GM12878 (cell line): Measurements from ENCODE around the gene DNAAF3. TPM values are rescaled to one million over a fixed set of nuclear protein-coding genes. Genes with fewer than 3 reads are reported as not detected.

Experiments used
- ATAC-seq: fragments of 200-7000 bp; cut with Tn5 transposase; 3 replicates; pipeline ENCODE4 v1.9.1; 2020; ENCODE audit warnings: mild to moderate bottlenecking, moderate library complexity
- BruUV-seq: library from RNA; stranded (reverse); fragments of 400-500 nt; replicated peaks from 2 replicates; lab custom pipeline; 2021; lab: Mats Ljungman, UMichigan
- CTCF ChIA-PET: fragments of 300-600 bp; sonication (Branson Sonifier 250); formaldehyde crosslinking; extraction: SDS; loops from one replicate; lab custom pipeline; 2021; ENCODE audit warnings: inconsistent platforms; lab: Yijun Ruan, JAX
- POLR2A ChIA-PET: fragments of 350-600 bp; formaldehyde crosslinking; extraction: SDS; loops from one replicate; lab custom pipeline; 2021; ENCODE audit warnings: inconsistent platforms; lab: Charles Lee
- RAD21 ChIA-PET: fragments of 300-600 bp; sonication (Branson Sonifier 250); formaldehyde crosslinking; loops from one replicate; lab custom pipeline; 2023; ENCODE audit warnings: antibody characterized with exemption; ENCODE audit not compliant: unreplicated experiment; lab: Charles Lee
- SMC1A ChIA-PET: fragments of 300-600 bp; sonication (Branson Sonifier 250); formaldehyde crosslinking; loops from one replicate; lab custom pipeline; 2023; ENCODE audit not compliant: unreplicated experiment, uncharacterized antibody; lab: Charles Lee
- DNase-seq: peaks from one replicate; pipeline ENCODE4 v3.0.0-alpha.2; 2011; ENCODE audit warnings: low read depth, low spot score
- FAIRE-seq: peaks from 3 replicates; lab custom pipeline; 2011; peaks lifted over from hg19 to GRCh38; lab: Jason Lieb, UNC
- H2AFZ ChIP-seq: 2 replicates; pipeline ENCODE4 v1.6.0; 2011; ENCODE audit warnings: low read depth, low read length, control low read depth; ENCODE audit not compliant: control insufficient read depth
- H3K27ac ChIP-seq: 2 replicates; pipeline ENCODE4 v1.5.1; 2011; ENCODE audit warnings: control low read depth; ENCODE audit not compliant: control insufficient read depth, insufficient read depth
- H3K27me3 ChIP-seq, 2 experiments: replicated peaks in 1 of 2; 2 replicates each; pipeline versions ENCODE4 v1.6.0 to v1.6.1; 2011; ENCODE audit warnings: low read length in 1 of 2; ENCODE audit not compliant: control insufficient read depth in 2 of 2, insufficient read depth in 2 of 2
- H3K36me3 ChIP-seq, 2 experiments: 2 replicates each; pipeline ENCODE4 v1.5.1; 2011; ENCODE audit warnings: low read length in 1 of 2; ENCODE audit not compliant: control insufficient read depth in 2 of 2, insufficient read depth in 2 of 2
- H3K4me1 ChIP-seq: 2 replicates; pipeline ENCODE4 v1.6.1; 2011; ENCODE audit warnings: mild to moderate bottlenecking, low read length, moderate library complexity, mixed read lengths; ENCODE audit not compliant: control insufficient read depth, insufficient read depth
- H3K4me2 ChIP-seq: 2 replicates; pipeline ENCODE4 v1.6.0; 2011; ENCODE audit warnings: control low read depth; ENCODE audit not compliant: control insufficient read depth, insufficient read depth
- H3K4me3 ChIP-seq: fragments of 200-600 bp; sonication (generic); 2 replicates; pipeline ENCODE4 v1.5.1; 2016
- H3K79me2 ChIP-seq: 2 replicates; pipeline ENCODE4 v1.6.0; 2011; ENCODE audit warnings: low read length; ENCODE audit not compliant: control insufficient read depth, insufficient read depth
- H3K9ac ChIP-seq: 2 replicates; pipeline ENCODE4 v1.8.0; 2011; ENCODE audit warnings: low read length, control low read depth, mixed read lengths; ENCODE audit not compliant: control insufficient read depth, insufficient read depth
- H3K9me3 ChIP-seq: replicated peaks from 3 replicates; pipeline ENCODE4 v1.5.1; 2011; ENCODE audit warnings: mild to moderate bottlenecking, low read length; ENCODE audit not compliant: control insufficient read depth, insufficient read depth
- H4K20me1 ChIP-seq: 2 replicates; pipeline ENCODE4 v1.6.0; 2011; ENCODE audit not compliant: control insufficient read depth, insufficient read depth
- CEBPB ChIP-seq, 2 experiments: fragments of 150-350 bp in 1 of 2; IDR thresholded peaks; 2 replicates each; pipeline ENCODE4 v1.6.1; 2012 to 2014; ENCODE audit warnings: low read depth in 2 of 2, low read length in 2 of 2, borderline replicate concordance in 1 of 2, inconsistent platforms in 1 of 2
- NBN ChIP-seq: fragments of 450-650 bp; IDR thresholded peaks from 2 replicates; pipeline ENCODE4 v1.6.1; 2016
- NFXL1 ChIP-seq: fragments of 450-650 bp; IDR thresholded peaks from 2 replicates; pipeline ENCODE4 v1.6.1; 2017; ENCODE audit warnings: antibody characterized with exemption, mild to moderate bottlenecking, borderline replicate concordance
- POU2F2 ChIP-seq: IDR thresholded peaks from 3 replicates; pipeline ENCODE4 v1.6.1; 2011; ENCODE audit warnings: low read depth, mild to moderate bottlenecking, low read length, borderline replicate concordance
- SPI1 ChIP-seq: IDR thresholded peaks from 2 replicates; pipeline ENCODE4 v1.6.1; 2011; ENCODE audit warnings: low read depth, mild to moderate bottlenecking, low read length, moderate library complexity, borderline replicate concordance; ENCODE audit not compliant: insufficient read depth
- SREBF1 ChIP-seq: IDR thresholded peaks from 2 replicates; pipeline ENCODE4 v1.6.1; 2012; ENCODE audit warnings: mild to moderate bottlenecking, low read length
- TARDBP ChIP-seq: IDR thresholded peaks from 2 replicates; pipeline ENCODE4 v1.6.1; 2016; ENCODE audit warnings: borderline replicate concordance
- YY1 ChIP-seq: IDR thresholded peaks from 2 replicates; pipeline ENCODE4 v1.6.1; 2011; ENCODE audit warnings: low read depth, mild to moderate bottlenecking, low read length
- WGBS: methylation state at CpG from one replicate; pipeline ENCODE4 v1.1.6; 2016; ENCODE audit warnings: low lambda C conversion rate; ENCODE audit not compliant: insufficient replicate concordance, insufficient coverage; ENCODE audit errors: missing lambda C conversion rate; 5-methylcytosine and 5-hydroxymethylcytosine counted together
- in situ Hi-C: fragments of 300-500 bp; cut with MboI; formaldehyde crosslinking; loops from 9 replicates; pipeline ENCODE4 v1.14.3; 2018; ENCODE audit warnings: mixed read lengths
- intact Hi-C: fragments of 100-400 bp; cut with micrococcal nuclease; formaldehyde crosslinking; loops from one replicate; pipeline ENCODE4 v1.14.2; 2022; ENCODE audit not compliant: unreplicated experiment
- polyA plus RNA-seq, 11 experiments: library from polyadenylated mRNA; depleted of rRNA in 4 of 11; unstranded in 6 of 11; stranded (reverse) in 5 of 11; fragments of >200 nt; fragmentation: Nextera tagmentation in 4 of 11; fragmentation: Illumina TruSeq in 1 of 11; extraction: Ambion mirVana in 4 of 11; extraction: Trizol in 1 of 11; gene quantifications; 1 replicate in 1 of 11; 2 replicates in 10 of 11; pipeline versions ENCODE4 v1.2.1 to v1.2.3, GENCODE V29; 2011 to 2016; ENCODE audit warnings: inconsistent platforms in 2 of 11, missing spikeins in 2 of 11, low read depth in 1 of 11
- total RNA-seq, 4 experiments: library from RNA; depleted of rRNA in 3 of 4; stranded (reverse); fragments of >200 nt in 3 of 4; fragmentation: Illumina TruSeq in 1 of 4; extraction: Trizol in 1 of 4; gene quantifications; 2 replicates each; pipeline versions ENCODE4 v1.2.1 to v1.2.3, GENCODE V29; 2013 to 2021

The DNAAF3 gene
- total and polyA plus RNA-seq, 10 of the 15 experiments (the other 5 are each of a cell fraction or from before 2014, with no cell fraction given) = not detected

- Histone ChIP-seq H3K36me3 (no peaks in the 10 kb centered on the region), H3K27me3 (peaks cover 0 to 7% of the 10 kb centered on the region in 2 experiments; a peak in 1 of 4 replicates), H4K20me1 (no peaks in the 10 kb centered on the region), H3K79me2 (no peaks in the 10 kb centered on the region), H3K4me2 (no peak overlapping the region), H3K4me3 (no peak overlapping the region), H3K9ac (no peak overlapping the region), H2AFZ (no peak overlapping the region), H3K9me3 (peaks cover 1% of the 10 kb centered on the region; the same call in 1 of the 3 replicates), H3K27ac (no peak overlapping the region), H3K4me1 (peaks cover 12% of the 10 kb centered on the region)
- BruUV-seq = no TSS peak
- WGBS = 71% methylated on average over 39 of the region's 43 CpGs
- no peak for ATAC-seq
- RAD21 ChIA-PET = no interaction called here
- TF ChIP-seq CEBPB (IDR thresholded peaks at IDR 0.05; ENCODE audit: borderline replicate concordance in 1 of 2, low read depth in 2 of 2, low read length in 2 of 2) = no peak
- TF ChIP-seq POU2F2 = no peak
- no peak for TF ChIP-seq NBN
- TF ChIP-seq NFXL1 = no peak
- no peak for TF ChIP-seq YY1
- TF ChIP-seq TARDBP = no peak
- TF ChIP-seq SREBF1 = no peak
- TF ChIP-seq SPI1 = no peak
- no peak for DNase-seq
- POLR2A ChIA-PET = interaction anchor here (0.6 kb wide), 1 partner anchor 264 kb away, joined by 3 read pairs; no protein-coding TSS in a partner anchor
- no peak for FAIRE-seq
- intact Hi-C loops (no loop called here), in situ Hi-C loops (no loop called here)
- SMC1A ChIA-PET = interaction anchor here (0.8 kb wide), 1 partner anchor 9 kb away, joined by 3 read pairs; the partner anchor contains the start of gene DNAAF3
- CTCF ChIA-PET = interaction anchor here (1.2 kb wide), 1 partner anchor 14 kb away, joined by 3 read pairs; no protein-coding TSS in a partner anchor
Measured at GRCh38 chr19:55175117-55175867, 8.9 kb upstream of the DNAAF3 start.
